ENCODE measurements around the gene KMT2C. TPM values are rescaled to one million over a fixed set of nuclear protein-coding genes. Genes with fewer than 3 reads are reported as not detected.
"Not testable (repeated sequence)": the region's sequence is repeated elsewhere in the genome, so short reads cannot be mapped to it uniquely, and the experiment has no call there.

KMT2C gene
- total and polyA plus RNA-seq, 2 of the 8 experiments (the other 6 are each of a cell fraction or from before 2014, with no cell fraction given) = 9.1 to 40.8 TPM

GRCh38 chr7:152299542-152300143 lies 136.2 kb downstream of the KMT2C start:
- H3K9me3 ChIP-seq (ENCODE audit: insufficient read depth in 2 of 2, low read depth in 1 of 2, low read length in 1 of 2); H4K8ac ChIP-seq (ENCODE audit: extremely low read depth, insufficient read depth, low read length); H2BK5ac ChIP-seq (ENCODE audit: low read depth, low read length); H3K27me3 ChIP-seq (replicated peaks in 1 of 4; ENCODE audit: control insufficient read depth in 3 of 4, extremely low read depth in 1 of 4, insufficient read depth in 3 of 4, low read length in 3 of 4); H3K23me2 ChIP-seq (ENCODE audit: low read depth, low read length); H3K56ac ChIP-seq (replicated peaks; ENCODE audit: insufficient read length, low read depth, low read length); H3K18ac ChIP-seq (ENCODE audit: extremely low read depth, low read length); H2BK15ac ChIP-seq (ENCODE audit: low read length); CTCF ChIA-PET (ENCODE audit: partially characterized antibody); H4K5ac ChIP-seq (ENCODE audit: insufficient read length, low read depth, low read length); H2AFZ ChIP-seq (ENCODE audit: low read length); H3K14ac ChIP-seq (ENCODE audit: insufficient read length); H2AK5ac ChIP-seq (ENCODE audit: low read depth, low read length); H3K27ac ChIP-seq (ENCODE audit: low read depth, low read length); H2BK12ac ChIP-seq (ENCODE audit: low read depth, low read length); H3K79me2 ChIP-seq (ENCODE audit: control insufficient read depth in 1 of 2, insufficient read depth in 2 of 2, low read length in 2 of 2); FAIRE-seq; H3K4me1 ChIP-seq (replicated peaks in 1 of 4; ENCODE audit: control insufficient read depth in 3 of 4, insufficient read depth in 4 of 4, low read length in 3 of 4); DNase-seq (ENCODE audit: low read depth in 1 of 2, low spot score in 2 of 2); H3K79me1 ChIP-seq (ENCODE audit: low read depth, low read length); H3K36me3 ChIP-seq (ENCODE audit: control insufficient read depth in 2 of 4, insufficient read depth in 4 of 4, low read length in 3 of 4); H2BK20ac ChIP-seq (ENCODE audit: low read length); H3K9ac ChIP-seq (replicated peaks in 1 of 4; ENCODE audit: extremely low read depth in 1 of 4, low read depth in 3 of 4, low read length in 3 of 4); H2BK120ac ChIP-seq (replicated peaks; ENCODE audit: low read depth, low read length); H4K20me1 ChIP-seq (replicated peaks in 1 of 2; ENCODE audit: control insufficient read depth in 1 of 2, insufficient read depth in 2 of 2, low read length in 2 of 2); H3K4ac ChIP-seq (replicated peaks; ENCODE audit: insufficient read length, low read depth, low read length); H3K4me3 ChIP-seq (ENCODE audit: extremely low read depth in 1 of 4, insufficient read depth in 2 of 4, low read depth in 3 of 4, low read length in 4 of 4); H3K4me2 ChIP-seq (ENCODE audit: insufficient read depth in 1 of 2, low read depth in 2 of 2, low read length in 2 of 2); H3K23ac ChIP-seq (ENCODE audit: insufficient read length); H4K91ac ChIP-seq (replicated peaks; ENCODE audit: insufficient read length, low read length); POLR2A ChIA-PET (ENCODE audit: partially characterized antibody): not testable (repeated sequence)
- WGBS, 2 experiments (ENCODE audit: extremely low coverage in 1 of 2, insufficient coverage in 1 of 2, insufficient read length in 1 of 2, insufficient replicate concordance in 2 of 2, low coverage in 1 of 2, low lambda C conversion rate in 2 of 2, missing lambda C conversion rate in 1 of 2) = 87% methylated on average over 2 of the region's 2 CpGs; no CpG with 5 or more reads in 1 of the 2 experiments

Data from H1 (cell line).